ENCODE results near the gene EPAS1.

The EPAS1 gene

GRCh38 chr2:46342566-46343315, 45.5 kb downstream of the EPAS1 start:
- DNase-seq = no peak

GRCh38 chr2:46344706-46345105, 47.5 kb downstream of the EPAS1 start:
- no peak for DNase-seq

GRCh38 chr2:46345775-46346174, 48.6 kb downstream of the EPAS1 start:
- no peak for DNase-seq

DNA sequence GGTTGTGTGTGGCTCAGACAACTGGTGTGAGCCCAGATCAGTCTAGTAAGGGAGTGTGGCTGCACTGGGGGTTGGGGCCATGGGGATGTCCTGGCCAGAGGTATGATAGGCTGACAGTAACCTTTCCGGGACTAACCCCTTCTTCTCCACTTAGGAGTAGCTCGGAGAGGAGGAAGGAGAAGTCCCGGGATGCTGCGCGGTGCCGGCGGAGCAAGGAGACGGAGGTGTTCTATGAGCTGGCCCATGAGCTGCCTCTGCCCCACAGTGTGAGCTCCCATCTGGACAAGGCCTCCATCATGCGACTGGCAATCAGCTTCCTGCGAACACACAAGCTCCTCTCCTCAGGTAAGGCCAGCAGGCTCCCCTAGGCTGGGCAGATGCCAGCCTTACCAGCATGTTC, 49.5 kb downstream of the EPAS1 start:
- no peak for DNase-seq

- no peak for DNase-seq
These were observed 50.6 kb downstream of the EPAS1 start for GRCh38 chr2:46347648-46348280.

DNA sequence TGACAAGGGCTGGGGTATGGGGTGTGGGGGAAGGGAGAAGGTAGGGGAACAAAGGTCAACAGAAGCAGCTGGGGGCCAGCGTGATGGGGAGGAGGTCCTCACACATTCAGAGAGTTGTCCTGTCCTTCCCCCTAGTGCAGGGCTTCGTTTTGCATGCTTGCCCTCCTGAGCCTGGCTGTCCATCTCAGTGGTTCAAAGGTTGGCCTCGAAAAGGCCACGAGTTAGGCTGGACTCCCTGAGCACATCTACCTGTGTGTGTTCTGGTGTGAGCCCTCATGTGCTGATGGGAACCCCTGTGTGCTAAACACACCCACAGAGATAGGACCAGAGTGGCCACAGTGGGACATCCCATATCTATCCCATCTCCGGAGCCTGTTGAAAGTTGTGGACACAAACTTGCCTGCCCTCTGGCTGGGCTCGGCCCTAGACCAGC, 51.9 kb downstream of the EPAS1 start:
- no peak for DNase-seq

DNA sequence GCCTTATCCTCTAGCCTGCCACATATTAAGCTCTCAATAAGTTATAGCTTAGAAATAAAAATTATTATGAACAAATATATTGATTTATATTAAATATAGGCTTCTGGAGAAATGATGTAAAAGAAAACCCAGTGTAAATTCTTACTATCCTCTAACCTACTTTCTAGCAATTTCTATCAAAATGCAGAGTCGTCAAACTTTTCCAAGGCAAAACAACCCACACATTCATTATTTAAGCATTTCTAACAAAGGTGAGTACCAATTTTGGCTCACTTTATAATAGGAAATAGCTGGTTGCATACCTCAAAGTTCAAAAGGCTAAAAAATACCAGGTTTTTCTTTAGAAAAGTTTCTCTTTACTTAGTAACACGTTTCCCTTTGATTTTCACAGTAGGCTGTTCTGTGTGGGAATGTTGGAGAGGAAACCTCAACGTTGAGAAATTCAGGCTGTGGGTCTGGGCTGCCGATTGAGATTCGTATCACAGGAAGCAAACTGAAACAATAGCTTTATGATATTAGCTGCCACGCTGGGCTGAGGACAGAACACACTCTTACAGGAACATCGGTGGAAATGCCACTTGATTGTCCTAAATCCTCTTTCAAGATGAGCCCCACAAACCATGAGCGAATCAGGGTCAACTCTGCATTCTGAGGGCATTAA, 53.0 kb downstream of the EPAS1 start:
- DNase-seq = no peak

DNA sequence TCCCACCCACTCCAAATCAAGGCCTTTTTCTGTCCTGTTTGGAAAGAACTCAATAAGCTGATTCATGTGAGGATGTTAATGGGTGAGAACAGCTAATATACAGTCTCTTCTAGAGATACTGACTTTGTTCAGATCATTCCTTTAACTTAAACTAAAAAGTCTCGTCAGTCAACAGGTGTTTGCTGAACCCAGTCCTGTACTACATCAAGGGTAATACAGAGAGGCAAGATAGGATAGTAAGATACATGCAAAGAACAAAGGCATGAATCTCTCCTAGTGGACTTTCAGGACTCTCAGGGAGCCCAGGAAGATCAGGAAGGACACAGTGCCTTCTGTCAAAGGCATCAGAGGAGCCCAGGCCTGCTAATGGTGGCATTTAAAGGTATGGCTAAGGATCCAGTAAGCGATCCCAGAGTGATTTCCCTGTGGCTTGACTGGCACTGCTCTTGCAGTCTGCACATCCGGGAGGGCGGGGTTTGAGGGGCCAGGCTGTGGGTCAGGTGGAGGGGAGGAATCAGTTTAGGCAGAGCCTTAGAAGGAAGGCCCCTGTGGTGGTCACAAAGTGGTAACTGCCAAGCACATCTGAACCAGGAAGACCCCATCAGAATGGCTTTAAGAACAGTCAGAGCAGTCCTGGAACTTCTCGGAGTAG, 54.0 kb downstream of the EPAS1 start:
- DNase-seq = no peak

DNA sequence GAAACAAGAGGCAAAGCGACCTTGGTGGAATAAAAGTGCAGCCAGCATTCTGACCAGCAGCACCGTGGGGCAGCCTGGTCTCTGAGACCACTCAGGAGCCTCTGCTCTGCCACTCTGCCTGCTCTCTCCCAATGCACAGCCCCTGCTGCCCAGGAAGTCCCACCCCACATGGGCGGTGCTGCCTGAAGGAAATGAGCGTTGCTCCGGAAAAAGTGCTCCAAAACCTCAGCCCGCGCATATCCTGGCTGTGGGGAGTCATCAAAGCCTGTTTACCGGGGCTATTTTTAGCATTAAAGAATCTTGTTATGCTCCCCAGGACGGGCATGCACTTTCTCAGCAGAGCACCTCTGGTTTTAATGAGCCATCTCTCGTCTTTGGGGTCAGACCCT, 54.5 kb downstream of the EPAS1 start:
- no peak for DNase-seq

DNA sequence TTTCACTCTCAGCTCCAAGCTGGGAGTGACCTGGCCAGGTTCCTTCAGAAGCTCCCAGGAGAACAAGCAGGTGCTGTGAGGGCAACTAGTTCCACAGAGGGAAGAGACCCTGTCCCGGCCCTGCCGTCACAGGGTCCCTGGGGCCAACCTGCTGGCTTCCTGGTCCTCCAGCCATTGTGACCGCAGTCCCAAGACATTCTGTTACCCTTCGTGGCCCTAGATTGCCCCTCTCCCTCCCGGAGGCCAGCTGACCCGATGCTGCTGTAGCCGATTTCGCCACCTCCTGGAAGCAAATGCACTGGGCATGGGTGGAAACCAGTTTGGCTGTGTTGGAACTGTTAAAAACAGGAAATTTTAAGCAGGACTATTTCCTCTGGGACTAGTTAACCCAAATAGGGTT, 55.4 kb downstream of the EPAS1 start:
- DNase-seq = no peak

DNA sequence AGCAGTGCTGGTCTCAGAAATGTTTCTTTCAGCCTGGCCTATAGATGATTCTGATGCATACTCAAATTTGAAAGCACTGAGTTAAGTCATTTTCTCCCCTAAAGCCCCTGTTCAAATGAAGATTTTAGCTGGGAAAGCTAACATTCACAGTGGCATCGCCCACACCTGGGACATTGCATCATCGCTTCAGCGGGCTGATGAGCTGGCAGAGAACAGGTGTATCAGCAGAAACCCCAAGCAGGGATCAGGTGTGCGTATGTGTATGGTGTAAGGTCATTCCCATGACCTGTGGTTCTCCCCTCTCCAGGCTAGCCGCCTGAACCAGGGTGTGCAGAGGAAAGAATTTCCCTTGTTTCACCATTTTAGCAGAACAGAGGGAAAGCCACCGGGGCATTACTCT, 56.3 kb downstream of the EPAS1 start:
- no peak for DNase-seq

GRCh38 chr2:46355756-46356155, 58.5 kb downstream of the EPAS1 start:
- DNase-seq = no peak

GRCh38 chr2:46356991-46357390, 59.8 kb downstream of the EPAS1 start:
- DNase-seq = no peak

DNA sequence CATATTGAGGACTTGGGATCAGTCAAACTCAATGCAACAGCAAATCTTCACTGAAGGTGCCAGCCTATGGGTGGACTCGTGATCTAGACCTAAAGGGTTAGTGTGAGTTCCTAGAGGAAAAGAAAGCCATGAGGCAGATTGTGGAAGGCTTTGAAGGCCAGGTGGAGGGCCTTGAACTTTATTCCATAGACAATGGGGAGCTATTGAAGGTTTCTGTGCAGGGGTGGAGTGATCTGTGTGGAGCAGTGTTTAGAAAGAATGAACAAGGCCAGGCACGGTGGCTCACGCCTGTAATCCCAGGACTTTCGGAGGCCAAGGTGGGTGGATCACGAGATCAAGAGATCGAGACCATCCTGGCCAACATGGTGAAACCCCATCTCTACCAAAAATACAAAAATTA, 61.5 kb downstream of the EPAS1 start:
- DNase-seq = no peak

DNA sequence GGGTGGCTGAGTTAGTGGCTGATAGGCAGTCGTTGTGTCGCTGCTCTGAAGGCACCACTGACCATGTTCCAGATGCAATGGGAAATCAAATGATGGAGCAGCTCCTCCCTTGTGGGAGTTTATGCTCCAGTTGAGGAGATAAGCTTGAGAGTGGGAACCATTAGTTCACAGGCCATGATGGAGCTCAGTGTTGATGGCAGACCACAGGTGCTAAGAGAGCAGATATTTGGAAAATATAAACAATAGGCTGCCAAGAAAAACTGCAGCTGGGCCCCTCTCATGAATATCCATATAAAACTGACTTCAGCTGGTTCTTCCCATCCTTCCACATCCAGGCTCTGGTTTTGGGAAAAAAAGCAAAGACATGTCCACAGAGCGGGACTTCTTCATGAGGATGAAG, 63.1 kb downstream of the EPAS1 start:
- no peak for DNase-seq

GRCh38 chr2:46361920-46362666, 64.9 kb downstream of the EPAS1 start:
- DNase-seq = no peak

GRCh38 chr2:46362667-46363012, 65.4 kb downstream of the EPAS1 start:
- DNase-seq = no peak

DNA sequence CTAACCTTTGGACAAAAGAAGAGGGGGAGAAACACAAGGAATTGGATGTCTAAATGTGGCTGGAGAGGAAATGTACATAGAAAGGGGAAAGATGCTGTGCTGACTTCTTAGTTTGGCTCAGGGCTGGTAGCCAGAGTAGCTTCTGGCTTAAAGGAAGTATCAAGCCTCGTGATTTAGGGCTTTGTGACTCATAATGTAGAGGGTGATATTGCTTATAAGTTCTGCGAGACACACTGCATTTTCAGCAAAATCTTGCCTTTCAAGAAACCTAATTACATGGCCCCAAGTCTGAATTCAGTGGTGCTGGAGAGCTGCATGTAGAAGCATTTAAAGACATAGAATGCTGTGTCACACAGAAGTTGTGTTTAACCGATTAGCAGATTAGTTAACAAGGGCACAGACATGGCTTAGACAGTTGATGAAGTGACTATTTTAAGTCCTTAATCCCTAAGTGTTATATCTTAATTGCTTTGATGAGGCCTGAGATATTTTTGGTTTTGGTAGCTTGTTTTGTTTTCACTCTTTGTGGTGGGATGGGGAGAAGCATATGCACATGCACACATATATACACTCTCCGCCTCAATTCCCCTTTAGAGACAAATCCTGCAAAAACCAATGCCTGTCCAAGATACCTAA, 66.4 kb downstream of the EPAS1 start:
- DNase-seq = no peak

- DNase-seq = peak; percentile 17
These were observed 67.7 kb downstream of the EPAS1 start for GRCh38 chr2:46364797-46365457.

DNA sequence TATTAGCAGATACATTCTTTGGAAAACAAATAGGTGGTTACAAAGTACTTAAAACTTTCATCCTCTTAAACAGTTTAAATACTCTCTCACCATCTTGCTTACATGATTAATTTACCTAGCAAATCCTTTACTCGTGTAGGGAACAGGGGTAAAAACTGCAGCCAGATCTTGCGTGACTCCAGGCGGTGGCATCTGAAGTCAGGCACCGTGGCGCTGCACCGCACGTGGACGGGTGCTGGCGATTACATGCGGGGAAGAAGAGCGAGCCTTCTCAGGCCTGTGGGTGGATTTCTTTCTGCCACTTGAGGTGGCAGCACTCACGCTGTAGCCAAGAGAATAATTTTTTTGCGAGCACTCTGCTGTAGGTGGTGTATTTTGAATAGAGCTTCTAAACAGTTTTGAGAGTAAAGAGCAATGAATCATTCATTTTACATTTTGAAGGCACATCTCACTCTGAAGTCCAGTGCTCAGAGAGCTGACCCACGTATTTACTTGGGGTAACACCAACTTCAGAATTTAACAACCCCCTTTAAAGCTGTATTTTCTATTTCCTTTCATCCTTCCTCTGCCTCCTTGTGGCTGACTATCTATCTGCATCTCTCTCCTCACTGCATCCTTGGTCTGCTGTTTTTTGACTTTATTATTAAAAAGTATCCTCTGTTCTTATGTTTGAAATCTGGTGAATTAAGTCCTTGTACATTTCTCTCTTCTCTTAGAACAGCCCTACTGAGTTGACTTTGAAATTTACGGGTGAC, 68.9 kb downstream of the EPAS1 start:
- no peak for DNase-seq

- DNase-seq = no peak
These were observed 69.5 kb downstream of the EPAS1 start for GRCh38 chr2:46366668-46367052.
